ENCODE results near the gene CASP3. TPM values are rescaled to one million over a fixed set of nuclear protein-coding genes. Genes with fewer than 3 reads are reported as not detected.

Gene CASP3
- total and polyA plus RNA-seq, 12 donors = 7.9 to 24.8 (median 13.5) TPM

- intact Hi-C loops (cut with DNase I) = loop anchor here in 2 of 10 donors (5.0 kb wide), 1 partner anchor 80 kb away; the partner anchor contains the start of gene CENPU (in 2 of the 2)
- H3K4me1 ChIP-seq = peaks cover 7 to 44% (median 27%) of the 10 kb centered on the region in 9 donors
- H3K27me3 ChIP-seq = no peaks in the 10 kb centered on the region
- DNase-seq (no peak), ATAC-seq (no peak)
- H3K9me3 ChIP-seq = no peaks in the 10 kb centered on the region
- TF ChIP-seq, protein P1, sequence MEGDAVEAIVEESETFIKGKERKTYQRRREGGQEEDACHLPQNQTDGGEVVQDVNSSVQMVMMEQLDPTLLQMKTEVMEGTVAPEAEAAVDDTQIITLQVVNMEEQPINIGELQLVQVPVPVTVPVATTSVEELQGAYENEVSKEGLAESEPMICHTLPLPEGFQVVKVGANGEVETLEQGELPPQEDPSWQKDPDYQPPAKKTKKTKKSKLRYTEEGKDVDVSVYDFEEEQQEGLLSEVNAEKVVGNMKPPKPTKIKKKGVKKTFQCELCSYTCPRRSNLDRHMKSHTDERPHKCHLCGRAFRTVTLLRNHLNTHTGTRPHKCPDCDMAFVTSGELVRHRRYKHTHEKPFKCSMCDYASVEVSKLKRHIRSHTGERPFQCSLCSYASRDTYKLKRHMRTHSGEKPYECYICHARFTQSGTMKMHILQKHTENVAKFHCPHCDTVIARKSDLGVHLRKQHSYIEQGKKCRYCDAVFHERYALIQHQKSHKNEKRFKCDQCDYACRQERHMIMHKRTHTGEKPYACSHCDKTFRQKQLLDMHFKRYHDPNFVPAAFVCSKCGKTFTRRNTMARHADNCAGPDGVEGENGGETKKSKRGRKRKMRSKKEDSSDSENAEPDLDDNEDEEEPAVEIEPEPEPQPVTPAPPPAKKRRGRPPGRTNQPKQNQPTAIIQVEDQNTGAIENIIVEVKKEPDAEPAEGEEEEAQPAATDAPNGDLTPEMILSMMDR (IDR thresholded peaks at IDR 0.05) = no peak
- WGBS, 2 donors = 92 to 95% methylated on average over 8 of the region's 8 CpGs
- no peak overlapping the region for H3K4me3 ChIP-seq
- no peak overlapping the region for H3K27ac ChIP-seq
- H3K36me3 ChIP-seq = peaks cover 0 to 23% (median 0%) of the 10 kb centered on the region in 9 donors
Measured at GRCh38 chr4:184651899-184652298, 2.7 kb upstream of the CASP3 start.

DNA sequence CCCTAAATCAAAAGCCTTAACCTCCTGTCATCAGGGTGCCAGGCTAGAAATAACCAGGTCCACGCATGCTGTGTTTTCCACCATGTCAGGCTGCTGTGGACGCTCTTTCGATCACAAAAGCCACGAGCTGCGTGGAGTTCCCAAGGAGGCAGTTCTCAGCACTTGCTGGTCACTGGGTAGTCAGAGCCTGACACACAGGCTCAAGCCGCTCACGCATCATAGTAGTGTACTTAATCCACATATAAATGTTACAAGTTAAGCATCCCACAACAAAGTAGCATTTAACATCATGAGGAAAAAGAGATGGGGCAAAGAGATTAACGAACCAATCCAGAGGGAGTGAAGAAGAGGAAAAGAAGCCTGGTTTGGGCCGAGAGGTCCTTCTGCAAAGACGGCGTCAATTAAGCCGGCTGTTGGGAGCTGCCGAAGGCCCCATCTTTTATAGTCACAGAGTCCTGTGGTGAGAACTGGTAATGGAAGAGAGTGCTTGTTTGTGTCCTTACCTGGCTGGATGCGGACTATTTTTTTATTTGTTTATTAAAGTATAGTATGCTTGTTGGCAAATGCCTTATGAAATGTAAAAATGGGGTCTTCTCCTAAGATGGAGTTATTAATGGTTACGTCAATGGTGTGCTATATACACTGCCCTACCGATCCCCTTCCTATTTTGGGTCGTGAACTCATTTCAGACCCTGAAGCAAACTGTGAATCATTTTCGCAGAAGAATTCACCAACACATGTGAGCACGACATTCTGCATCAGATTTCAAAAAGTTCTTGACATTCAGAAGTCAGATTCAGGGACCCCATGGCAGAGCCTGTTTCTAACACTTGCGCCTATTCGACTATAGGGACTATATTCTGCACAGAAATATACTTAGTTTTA, 966 bp upstream of the CASP3 start:
- peaks cover 13 to 51% (median 41%) of the 10 kb centered on the region in 9 donors for H3K4me1 ChIP-seq
- ATAC-seq = peak in 6 of 8 donors; percentile 4 to 40 (median 28)
- H3K4me3 ChIP-seq = peak overlapping the region; percentile 72 to 96 (median 84)
- H3K36me3 ChIP-seq = peaks cover 0 to 26% (median 0%) of the 10 kb centered on the region in 9 donors
- no peaks in the 10 kb centered on the region for H3K9me3 ChIP-seq
- DNase-seq = no peak
- H3K27me3 ChIP-seq = no peaks in the 10 kb centered on the region
- TF ChIP-seq, protein P1 (IDR thresholded peaks at IDR 0.05) = no peak
- intact Hi-C loops (cut with DNase I) = loop anchor here in 8 of 10 donors (2.0 to 10.0 kb wide), 8 partner anchors 82 to 388 kb away; partner anchors contain the start of gene CENPU (in 6 of the 8)
- H3K27ac ChIP-seq = peak overlapping the region; percentile 81 to 100 (median 92)
- WGBS, 2 donors = 32 to 34% methylated on average over 21 of the region's 21 CpGs

DNA sequence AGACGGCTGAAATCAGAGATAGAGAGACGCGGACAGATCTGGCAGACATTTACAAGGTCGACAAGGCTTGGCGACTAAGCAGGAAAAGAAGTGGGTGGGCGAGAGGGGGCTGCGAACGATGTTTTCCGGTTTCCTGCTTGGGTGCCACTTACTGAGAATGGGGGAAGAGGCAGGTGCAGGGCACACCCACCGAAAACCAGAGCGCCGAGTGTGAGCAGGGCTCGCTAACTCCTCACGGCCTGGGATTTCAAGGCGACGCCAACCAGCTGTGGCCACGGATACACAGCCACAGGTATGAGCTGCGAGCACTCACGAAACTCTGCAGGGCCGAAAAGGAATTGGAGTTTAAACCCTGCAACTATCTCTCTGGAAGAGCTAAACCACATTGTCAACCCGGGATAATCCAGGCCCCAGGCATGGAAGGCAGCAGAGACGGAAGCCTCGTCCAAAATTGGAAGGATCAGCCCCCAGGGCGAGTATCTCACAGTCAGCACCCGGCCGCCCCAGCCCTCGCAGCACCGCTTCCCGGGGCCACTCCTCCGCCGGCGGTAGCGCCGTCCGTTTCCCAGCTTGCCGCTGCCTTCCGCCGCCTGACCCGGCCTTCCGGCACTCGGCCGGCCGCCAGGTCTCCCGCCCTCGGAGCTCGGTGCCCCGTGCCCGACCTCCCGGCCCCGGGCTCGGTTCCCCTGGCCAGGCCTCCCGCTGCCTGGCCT, 778 bp downstream of the CASP3 start:
- WGBS, 2 donors = 0% methylated on average over 52 of the region's 52 CpGs
- Histone ChIP-seq H3K4me3 (peak overlapping the region; percentile 66 to 96 (median 84)), H3K4me1 (peaks cover 13 to 68% (median 59%) of the 10 kb centered on the region in 9 donors), H3K27me3 (no peaks in the 10 kb centered on the region), H3K9me3 (no peaks in the 10 kb centered on the region), H3K36me3 (peaks cover 0 to 28% (median 0%) of the 10 kb centered on the region in 9 donors), H3K27ac (peak overlapping the region; percentile 87 to 100 (median 98))
- DNase-seq (peak; percentile 76 to 78), ATAC-seq (peak; percentile 55 to 78 (median 66))
- TF ChIP-seq, protein P1 (IDR thresholded peaks at IDR 0.05) = no peak
- intact Hi-C loops (cut with DNase I) = loop anchor here in 7 of 10 donors (2.0 to 10.0 kb wide), 8 partner anchors 84 to 386 kb away; partner anchors contain the start of gene CENPU (in 4 of the 7)

- 4 to 5% methylated on average over 6 of the region's 6 CpGs for WGBS, 2 donors
- no peak for ATAC-seq
- Histone ChIP-seq H3K27ac (peak overlapping the region; percentile 87 to 100 (median 98)), H3K4me3 (peak overlapping the region; percentile 66 to 96 (median 84)), H3K4me1 (peaks cover 13 to 71% (median 64%) of the 10 kb centered on the region in 9 donors), H3K27me3 (no peaks in the 10 kb centered on the region), H3K9me3 (no peaks in the 10 kb centered on the region), H3K36me3 (peaks cover 0 to 30% (median 0%) of the 10 kb centered on the region in 9 donors)
- DNase-seq = no peak
- intact Hi-C loops (cut with DNase I) = loop anchor here in 7 of 10 donors (2.0 to 10.0 kb wide), 8 partner anchors 84 to 386 kb away; partner anchors contain the start of gene CENPU (in 4 of the 7)
- TF ChIP-seq, protein P1 (IDR thresholded peaks at IDR 0.05) = no peak
Measured at GRCh38 chr4:184648054-184648312, 1.3 kb downstream of the CASP3 start.
